Measurements from ENCODE around the gene USP49.

DNA sequence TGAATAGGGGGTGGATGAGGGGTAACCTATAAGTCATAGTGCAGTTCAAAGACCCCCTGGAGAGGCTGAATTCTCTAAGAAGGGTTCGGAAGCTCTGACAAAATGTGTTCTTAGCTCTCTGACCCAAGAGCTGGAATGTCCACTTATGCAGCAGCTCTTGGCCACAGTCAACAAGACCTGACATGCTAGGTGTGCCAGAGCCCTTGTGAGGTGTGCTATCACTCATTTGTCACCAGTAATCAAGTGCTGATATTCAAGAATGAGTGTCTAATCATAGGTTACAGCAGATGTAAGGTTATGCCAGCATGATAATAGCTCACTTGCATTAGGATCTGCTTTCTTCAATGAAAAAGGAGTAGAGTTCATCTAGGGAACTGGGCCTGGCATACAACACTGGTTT is 79.6 kb downstream of the USP49 start:
- TF ChIP-seq POLR2A (IDR thresholded peaks at IDR 0.05; ENCODE audit: extremely low read depth, insufficient read length) = no peak
- TF ChIP-seq, protein P1, sequence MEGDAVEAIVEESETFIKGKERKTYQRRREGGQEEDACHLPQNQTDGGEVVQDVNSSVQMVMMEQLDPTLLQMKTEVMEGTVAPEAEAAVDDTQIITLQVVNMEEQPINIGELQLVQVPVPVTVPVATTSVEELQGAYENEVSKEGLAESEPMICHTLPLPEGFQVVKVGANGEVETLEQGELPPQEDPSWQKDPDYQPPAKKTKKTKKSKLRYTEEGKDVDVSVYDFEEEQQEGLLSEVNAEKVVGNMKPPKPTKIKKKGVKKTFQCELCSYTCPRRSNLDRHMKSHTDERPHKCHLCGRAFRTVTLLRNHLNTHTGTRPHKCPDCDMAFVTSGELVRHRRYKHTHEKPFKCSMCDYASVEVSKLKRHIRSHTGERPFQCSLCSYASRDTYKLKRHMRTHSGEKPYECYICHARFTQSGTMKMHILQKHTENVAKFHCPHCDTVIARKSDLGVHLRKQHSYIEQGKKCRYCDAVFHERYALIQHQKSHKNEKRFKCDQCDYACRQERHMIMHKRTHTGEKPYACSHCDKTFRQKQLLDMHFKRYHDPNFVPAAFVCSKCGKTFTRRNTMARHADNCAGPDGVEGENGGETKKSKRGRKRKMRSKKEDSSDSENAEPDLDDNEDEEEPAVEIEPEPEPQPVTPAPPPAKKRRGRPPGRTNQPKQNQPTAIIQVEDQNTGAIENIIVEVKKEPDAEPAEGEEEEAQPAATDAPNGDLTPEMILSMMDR (IDR thresholded peaks at IDR 0.05; ENCODE audit: low read depth, low read length) = no peak
- TF ChIP-seq, protein P2, sequence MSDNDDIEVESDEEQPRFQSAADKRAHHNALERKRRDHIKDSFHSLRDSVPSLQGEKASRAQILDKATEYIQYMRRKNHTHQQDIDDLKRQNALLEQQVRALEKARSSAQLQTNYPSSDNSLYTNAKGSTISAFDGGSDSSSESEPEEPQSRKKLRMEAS (IDR thresholded peaks at IDR 0.05; ENCODE audit: low read depth, low read length) = no peak
